ENCODE measurements around the gene RPS6KA3.

DNA sequence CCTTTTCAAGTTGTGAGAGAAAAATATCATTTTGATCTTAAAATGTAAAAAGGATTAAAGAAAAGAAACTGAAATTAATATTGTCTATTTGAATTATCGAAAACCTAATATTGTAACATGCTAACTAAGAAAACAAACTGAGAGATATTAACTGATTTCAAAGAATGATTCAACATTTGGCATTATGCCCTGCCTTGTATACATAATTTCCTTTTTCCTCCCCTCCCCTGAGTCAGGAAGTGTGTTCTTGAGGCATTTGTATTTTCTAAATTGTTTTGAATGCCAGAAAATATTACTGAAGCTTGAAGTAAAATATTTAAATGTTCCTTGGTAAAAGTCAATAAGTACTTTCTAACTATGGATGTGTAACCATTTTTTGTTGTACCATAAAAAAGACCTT lies 49.4 kb downstream of the RPS6KA3 start:
- TF ChIP-seq, protein P1, sequence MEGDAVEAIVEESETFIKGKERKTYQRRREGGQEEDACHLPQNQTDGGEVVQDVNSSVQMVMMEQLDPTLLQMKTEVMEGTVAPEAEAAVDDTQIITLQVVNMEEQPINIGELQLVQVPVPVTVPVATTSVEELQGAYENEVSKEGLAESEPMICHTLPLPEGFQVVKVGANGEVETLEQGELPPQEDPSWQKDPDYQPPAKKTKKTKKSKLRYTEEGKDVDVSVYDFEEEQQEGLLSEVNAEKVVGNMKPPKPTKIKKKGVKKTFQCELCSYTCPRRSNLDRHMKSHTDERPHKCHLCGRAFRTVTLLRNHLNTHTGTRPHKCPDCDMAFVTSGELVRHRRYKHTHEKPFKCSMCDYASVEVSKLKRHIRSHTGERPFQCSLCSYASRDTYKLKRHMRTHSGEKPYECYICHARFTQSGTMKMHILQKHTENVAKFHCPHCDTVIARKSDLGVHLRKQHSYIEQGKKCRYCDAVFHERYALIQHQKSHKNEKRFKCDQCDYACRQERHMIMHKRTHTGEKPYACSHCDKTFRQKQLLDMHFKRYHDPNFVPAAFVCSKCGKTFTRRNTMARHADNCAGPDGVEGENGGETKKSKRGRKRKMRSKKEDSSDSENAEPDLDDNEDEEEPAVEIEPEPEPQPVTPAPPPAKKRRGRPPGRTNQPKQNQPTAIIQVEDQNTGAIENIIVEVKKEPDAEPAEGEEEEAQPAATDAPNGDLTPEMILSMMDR (IDR thresholded peaks at IDR 0.05): no peak
- TF ChIP-seq POLR2A (IDR thresholded peaks at IDR 0.05): no peak

Data from Peyer's patch (tissue), 4 donors.